LNCAP (cell line): ENCODE results near the gene AGBL5.

Source experiments
- TF ChIP-seq, protein P1 (sequence below): fragments of 450-650 bp; IDR thresholded peaks from 2 replicates; pipeline ENCODE4 v1.5.1; 2017; ENCODE audit warnings: mild to moderate bottlenecking

The AGBL5 gene

DNA sequence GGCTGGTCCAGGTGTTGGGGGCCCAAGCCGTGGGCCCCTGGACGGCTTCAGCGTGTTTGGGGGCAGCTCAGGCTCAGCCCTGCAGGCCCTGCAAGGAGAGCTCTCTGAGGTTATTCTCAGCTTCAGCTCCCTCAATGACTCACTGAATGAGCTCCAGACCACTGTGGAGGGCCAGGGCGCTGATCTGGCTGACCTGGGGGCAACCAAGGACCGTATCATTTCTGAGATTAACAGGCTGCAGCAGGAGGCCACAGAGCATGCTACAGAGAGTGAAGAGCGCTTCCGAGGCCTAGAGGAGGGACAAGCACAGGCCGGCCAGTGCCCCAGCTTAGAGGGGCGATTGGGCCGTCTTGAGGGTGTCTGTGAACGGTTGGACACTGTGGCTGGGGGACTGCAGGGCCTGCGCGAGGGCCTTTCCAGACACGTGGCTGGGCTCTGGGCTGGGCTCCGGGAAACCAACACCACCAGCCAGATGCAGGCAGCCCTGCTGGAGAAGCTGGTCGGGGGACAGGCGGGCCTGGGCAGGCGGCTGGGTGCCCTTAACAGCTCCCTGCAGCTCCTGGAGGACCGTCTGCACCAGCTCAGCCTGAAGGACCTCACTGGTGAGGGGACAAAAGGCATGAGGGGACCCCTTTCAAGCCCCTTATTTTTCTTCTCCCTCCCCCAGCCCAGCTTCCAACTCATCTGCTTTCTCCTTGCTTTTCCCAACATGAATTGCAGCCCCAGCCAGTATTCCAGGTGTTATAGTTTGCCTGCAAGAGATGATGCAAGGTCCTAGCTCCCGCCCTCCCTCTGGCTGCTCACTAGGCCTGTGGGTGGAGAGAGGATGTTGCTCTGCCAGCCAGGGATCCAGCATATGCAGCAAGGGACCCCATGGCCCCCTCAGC lies 32.2 kb downstream of the AGBL5 start:
- TF ChIP-seq, protein P1, sequence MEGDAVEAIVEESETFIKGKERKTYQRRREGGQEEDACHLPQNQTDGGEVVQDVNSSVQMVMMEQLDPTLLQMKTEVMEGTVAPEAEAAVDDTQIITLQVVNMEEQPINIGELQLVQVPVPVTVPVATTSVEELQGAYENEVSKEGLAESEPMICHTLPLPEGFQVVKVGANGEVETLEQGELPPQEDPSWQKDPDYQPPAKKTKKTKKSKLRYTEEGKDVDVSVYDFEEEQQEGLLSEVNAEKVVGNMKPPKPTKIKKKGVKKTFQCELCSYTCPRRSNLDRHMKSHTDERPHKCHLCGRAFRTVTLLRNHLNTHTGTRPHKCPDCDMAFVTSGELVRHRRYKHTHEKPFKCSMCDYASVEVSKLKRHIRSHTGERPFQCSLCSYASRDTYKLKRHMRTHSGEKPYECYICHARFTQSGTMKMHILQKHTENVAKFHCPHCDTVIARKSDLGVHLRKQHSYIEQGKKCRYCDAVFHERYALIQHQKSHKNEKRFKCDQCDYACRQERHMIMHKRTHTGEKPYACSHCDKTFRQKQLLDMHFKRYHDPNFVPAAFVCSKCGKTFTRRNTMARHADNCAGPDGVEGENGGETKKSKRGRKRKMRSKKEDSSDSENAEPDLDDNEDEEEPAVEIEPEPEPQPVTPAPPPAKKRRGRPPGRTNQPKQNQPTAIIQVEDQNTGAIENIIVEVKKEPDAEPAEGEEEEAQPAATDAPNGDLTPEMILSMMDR, result no peak

DNA sequence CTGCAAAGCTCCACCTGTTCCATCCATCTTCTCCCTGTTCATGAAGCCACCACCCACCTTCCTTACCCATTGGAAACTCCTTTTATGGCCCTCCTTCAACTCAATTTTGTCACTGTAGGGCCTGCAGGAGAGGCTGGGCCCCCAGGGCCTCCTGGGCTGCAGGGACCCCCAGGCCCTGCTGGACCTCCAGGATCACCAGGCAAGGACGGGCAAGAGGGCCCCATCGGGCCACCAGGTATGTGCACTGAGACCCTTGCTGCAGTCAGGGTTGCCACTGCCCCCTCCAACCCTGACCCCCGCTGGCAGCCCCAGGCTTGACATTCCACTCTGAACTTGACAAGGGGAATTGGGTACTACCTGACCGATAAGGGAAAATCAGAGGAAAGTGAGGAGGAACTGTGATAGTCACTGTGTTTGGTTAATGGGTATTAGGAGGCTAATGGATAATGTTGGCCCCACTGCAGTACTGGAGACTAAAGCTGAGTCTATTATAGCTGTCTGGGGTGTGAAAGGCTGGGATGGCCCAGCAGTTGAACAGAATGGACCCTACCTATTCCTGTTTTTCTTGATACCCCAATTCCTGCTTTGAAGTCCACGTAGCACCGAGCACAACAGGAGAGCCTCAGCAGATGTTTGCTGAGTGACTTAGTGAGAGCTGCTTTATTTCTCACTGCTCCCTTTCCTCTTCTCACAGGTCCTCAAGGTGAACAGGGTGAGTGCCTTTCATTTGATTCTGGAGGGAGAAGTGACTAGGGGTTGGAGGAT lies 33.0 kb downstream of the AGBL5 start:
- TF ChIP-seq, protein P1, result no peak

DNA sequence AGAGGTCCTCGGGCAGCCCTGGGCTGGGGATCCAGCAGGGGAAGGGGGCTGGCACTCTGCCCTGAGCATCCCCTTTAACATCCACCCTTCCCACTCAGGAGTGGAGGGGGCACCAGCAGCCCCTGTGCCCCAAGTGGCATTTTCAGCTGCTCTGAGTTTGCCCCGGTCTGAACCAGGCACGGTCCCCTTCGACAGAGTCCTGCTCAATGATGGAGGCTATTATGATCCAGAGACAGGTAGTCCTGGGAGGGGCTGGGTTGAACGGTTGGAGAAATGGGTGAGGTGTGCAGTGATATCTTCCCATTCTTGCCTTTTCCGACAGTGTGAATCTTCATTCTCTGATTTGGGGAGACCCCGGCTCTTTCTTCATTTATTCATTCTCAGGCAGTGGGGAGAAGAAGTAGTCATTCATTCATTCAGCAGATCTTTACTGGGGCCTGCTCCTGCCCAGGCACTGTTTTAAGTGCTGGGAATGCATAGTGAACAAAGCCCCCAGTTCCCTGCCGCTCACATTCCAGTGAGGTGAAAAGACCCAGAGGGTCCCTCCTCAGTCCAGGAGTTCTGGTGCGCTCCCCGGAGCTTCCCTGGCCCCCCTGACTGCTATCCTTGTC lies 33.7 kb downstream of the AGBL5 start:
- TF ChIP-seq, protein P1, result no peak

DNA sequence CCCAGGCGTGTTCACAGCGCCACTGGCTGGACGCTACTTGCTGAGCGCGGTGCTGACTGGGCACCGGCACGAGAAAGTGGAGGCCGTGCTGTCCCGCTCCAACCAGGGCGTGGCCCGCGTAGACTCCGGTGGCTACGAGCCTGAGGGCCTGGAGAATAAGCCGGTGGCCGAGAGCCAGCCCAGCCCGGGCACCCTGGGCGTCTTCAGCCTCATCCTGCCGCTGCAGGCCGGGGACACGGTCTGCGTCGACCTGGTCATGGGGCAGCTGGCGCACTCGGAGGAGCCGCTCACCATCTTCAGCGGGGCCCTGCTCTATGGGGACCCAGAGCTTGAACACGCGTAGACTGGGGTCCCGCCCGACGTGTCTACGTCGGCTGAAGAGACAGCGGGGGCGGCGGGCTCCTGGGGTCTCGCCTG lies 34.2 kb downstream of the AGBL5 start:
- TF ChIP-seq, protein P1, result peak; percentile 24; the same call in 1 of the 2 replicates

DNA sequence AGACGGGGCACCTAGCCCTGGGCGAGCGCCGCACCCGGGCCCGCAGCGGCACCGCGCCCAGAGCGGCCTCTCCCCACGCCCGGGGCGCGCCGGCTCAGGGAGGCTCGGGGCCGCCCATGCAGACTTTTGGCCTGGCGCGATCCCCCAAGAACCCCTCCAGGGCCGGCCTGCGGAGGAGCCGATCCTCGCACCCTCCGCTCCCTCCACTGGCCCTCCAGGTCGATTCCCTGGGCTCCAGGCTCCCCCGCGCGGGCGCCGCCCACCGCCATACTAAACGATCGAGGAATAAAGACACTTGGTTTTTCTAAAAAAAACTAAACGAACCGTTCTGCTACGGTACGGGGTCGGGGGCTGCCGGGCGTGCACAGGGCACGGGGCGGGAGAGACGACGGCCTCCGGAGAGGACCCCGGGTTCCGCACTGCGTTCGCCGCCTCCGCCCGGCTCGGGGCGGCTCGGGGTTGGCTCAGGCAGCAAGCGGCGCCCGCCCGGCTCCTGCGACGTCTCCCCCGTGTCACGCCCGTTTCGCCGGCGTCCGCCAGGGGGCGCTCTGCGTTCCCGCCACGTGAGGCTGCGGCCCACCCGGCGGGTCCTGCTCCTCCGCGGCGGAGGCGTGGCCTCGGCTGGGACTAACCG lies 34.7 kb downstream of the AGBL5 start:
- TF ChIP-seq, protein P1, result peak; percentile 76

DNA sequence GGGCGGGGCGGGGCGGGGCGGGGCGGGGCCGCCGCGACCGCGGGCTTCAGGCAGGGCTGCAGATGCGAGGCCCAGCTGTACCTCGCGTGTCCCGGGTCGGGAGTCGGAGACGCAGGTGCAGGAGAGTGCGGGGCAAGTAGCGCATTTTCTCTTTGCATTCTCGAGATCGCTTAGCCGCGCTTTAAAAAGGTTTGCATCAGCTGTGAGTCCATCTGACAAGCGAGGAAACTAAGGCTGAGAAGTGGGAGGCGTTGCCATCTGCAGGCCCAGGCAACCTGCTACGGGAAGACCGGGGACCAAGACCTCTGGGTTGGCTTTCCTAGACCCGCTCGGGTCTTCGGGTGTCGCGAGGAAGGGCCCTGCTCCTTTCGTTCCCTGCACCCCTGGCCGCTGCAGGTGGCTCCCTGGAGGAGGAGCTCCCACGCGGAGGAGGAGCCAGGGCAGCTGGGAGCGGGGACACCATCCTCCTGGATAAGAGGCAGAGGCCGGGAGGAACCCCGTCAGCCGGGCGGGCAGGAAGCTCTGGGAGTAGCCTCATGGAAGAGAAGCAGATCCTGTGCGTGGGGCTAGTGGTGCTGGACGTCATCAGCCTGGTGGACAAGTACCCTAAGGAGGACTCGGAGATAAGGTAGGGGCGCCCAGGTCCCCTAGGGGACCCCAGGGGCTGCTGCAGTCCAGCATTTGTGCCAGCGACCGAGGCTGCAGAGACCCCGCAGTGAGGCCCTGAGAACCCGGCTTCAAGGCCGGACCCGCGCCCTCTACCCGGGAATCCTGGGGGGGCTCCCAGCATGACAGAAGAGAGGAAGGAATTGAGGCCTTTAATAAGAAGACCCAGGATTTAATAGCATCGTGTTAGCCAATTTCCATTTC lies 35.5 kb downstream of the AGBL5 start, which contains the start of gene KHK:
Gene KHK (plus strand): TSS at position 49 of the 870 bp plus-strand sequence. CDS start 488 bp downstream, at position 537.
- TF ChIP-seq, protein P1, result no peak
